Erythroblast (primary cell): ENCODE measurements around the gene DAB1.

Source experiments
- GATA1 ChIP-seq: IDR thresholded peaks from 2 replicates; pipeline ENCODE4 v1.6.1; 2011; ENCODE audit warnings: low read depth, mild to moderate bottlenecking, control low read depth, low read length, moderate library complexity
- POLR2A ChIP-seq: IDR thresholded peaks from 2 replicates; pipeline ENCODE4 v1.6.1; 2011; ENCODE audit warnings: mild to moderate bottlenecking, low read length

DNA sequence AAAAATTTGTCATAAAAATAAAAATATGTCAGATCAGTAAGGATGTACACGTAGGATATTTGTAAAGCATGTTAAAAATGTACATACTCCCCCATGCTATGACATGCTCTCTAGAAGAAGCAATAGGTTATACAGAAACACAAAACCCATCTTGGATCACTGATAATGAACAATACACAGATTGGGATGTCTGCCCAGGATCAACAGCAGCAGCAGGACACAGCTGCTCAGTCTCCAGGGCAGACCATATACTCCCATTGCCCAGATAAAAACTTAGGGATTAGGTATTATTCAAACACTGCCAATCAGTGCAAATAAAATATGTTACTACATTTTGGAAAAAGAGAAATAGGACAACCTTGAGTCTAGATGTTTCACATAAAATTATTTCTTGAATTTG, 39.0 kb downstream of the DAB1 start:
- TF ChIP-seq POLR2A (no peak), GATA1 (no peak)
